Left lung (tissue), 10 donors: ENCODE data around the gene MAPK11. TPM values are rescaled to one million over a fixed set of nuclear protein-coding genes. Genes with fewer than 3 reads are reported as not detected.

Source experiments
- ATAC-seq: fragments of 200-7000 bp; cut with Tn5 transposase; one replicate; pipeline ENCODE4 v1.9.1; 2020; ENCODE audit warnings: moderate library complexity
- DNase-seq, 4 donors: peaks; one replicate each; pipeline ENCODE4 v3.0.0-alpha.2; 2013 to 2020
- H3K27ac ChIP-seq, 2 donors: fragments of 200-600 bp; sonication (generic) in 1 of 2; one replicate each; pipeline versions ENCODE4 v1.5.0 to v1.8.0; 2020 to 2021
- H3K27me3 ChIP-seq, 2 donors: fragments of 200-600 bp; sonication (generic) in 1 of 2; one replicate each; pipeline versions ENCODE4 v1.5.0 to v1.8.0; 2020 to 2021
- H3K36me3 ChIP-seq, 2 donors: fragments of 200-600 bp; sonication (generic) in 1 of 2; one replicate each; pipeline versions ENCODE4 v1.5.0 to v1.8.0; 2020 to 2021
- H3K4me1 ChIP-seq, 2 donors: fragments of 200-600 bp; one replicate each; pipeline ENCODE4 v1.8.0; 2021
- H3K4me3 ChIP-seq, 2 donors: fragments of 200-600 bp; sonication (generic) in 1 of 2; one replicate each; pipeline versions ENCODE4 v1.5.0 to v1.8.0; 2020 to 2021; ENCODE audit warnings: mild to moderate bottlenecking in 1 of 2
- H3K9me3 ChIP-seq, 2 donors: fragments of 200-600 bp; sonication (generic) in 1 of 2; one replicate each; pipeline versions ENCODE4 v1.5.0 to v1.8.0; 2020 to 2021
- CTCF ChIP-seq, 2 donors: fragments of 200-600 bp; sonication (generic) in 1 of 2; IDR thresholded peaks; one replicate each; pipeline versions ENCODE4 v1.5.0 to v1.8.0; 2021; ENCODE audit warnings: antibody characterized with exemption in 2 of 2
- intact Hi-C, 2 donors: fragments of 100-400 bp; cut with DNase I; formaldehyde crosslinking; loops; one replicate each; pipeline versions ENCODE4 v1.11.2 to v1.14.2; 2022
- polyA plus RNA-seq, 6 donors: library from polyadenylated mRNA; unstranded; fragments of 120-200 nt; gene quantifications; one replicate each; pipeline ENCODE4 v1.2.1, GENCODE V29; 2013; ENCODE audit not compliant: insufficient read length in 6 of 6
- total RNA-seq, 2 donors: library from RNA; stranded (reverse); fragmentation: NEBNext Ultra II Directional; extraction: Animal tissue kit (Norgen Biotek cat#: 25700); gene quantifications; one replicate each; pipeline ENCODE4 v1.2.1, GENCODE V29; 2021
- donor health status: DM: no; HTN: yes; CAD: no.
- donor health status: DM: no; HTN: no; CAD: no.

MAPK11 gene
- total and polyA plus RNA-seq, 8 donors, result 10.3 to 21.5 (median 14.7) TPM

- intact Hi-C loops, result no loop called here
- no peak for TF ChIP-seq CTCF (IDR thresholded peaks at IDR 0.05)
- Histone ChIP-seq H3K4me1 (peaks cover 0 to 7% of the 10 kb centered on the region in 2 donors), H3K36me3 (peaks cover 0 to 99% of the 10 kb centered on the region in 2 donors), H3K9me3 (no peaks in the 10 kb centered on the region), H3K27me3 (no peaks in the 10 kb centered on the region), H3K4me3 (no peak overlapping the region), H3K27ac (no peak overlapping the region)
- DNase-seq (peak in 1 of 4 donors; percentile 54), ATAC-seq (no peak)
Observed at GRCh38 chr22:50215297-50216054, 54.7 kb downstream of the MAPK11 start.

Other genes starting within 250 kb of the MAPK11 start
- not detected for gene TTLL8, start 212.1 kb downstream of the MAPK11 start, total RNA-seq
- gene TTLL8, start 212.1 kb downstream of the MAPK11 start, polyA plus RNA-seq, result not detected
- gene MLC1, start 185.0 kb downstream of the MAPK11 start, total RNA-seq, result 1 to 10 TPM in 1 of 2 donors, under 1 TPM in 1; 0.39 to 2.9 TPM
- gene MLC1, start 185.0 kb downstream of the MAPK11 start, polyA plus RNA-seq, result 1 to 10 TPM; 1.5 to 3.0 (median 2.1) TPM
- gene MOV10L1, start 180.4 kb downstream of the MAPK11 start, total RNA-seq, result 1 to 10 TPM in 1 of 2 donors, under 1 TPM in 1; 0.37 to 1.7 TPM
- 1 to 10 TPM; 1.7 to 4.7 (median 2.7) TPM for gene MOV10L1, start 180.4 kb downstream of the MAPK11 start, polyA plus RNA-seq
- gene PANX2, start 99.6 kb downstream of the MAPK11 start, total RNA-seq, result 1 to 10 TPM; 2.1 to 4.6 TPM
- gene PANX2, start 99.6 kb downstream of the MAPK11 start, polyA plus RNA-seq, result under 1 TPM; 0.51 to 0.84 (median 0.61) TPM
- gene TRABD, start 84.5 kb downstream of the MAPK11 start, total RNA-seq, result 10 to 100 TPM; 37.5 to 54.2 TPM
- gene TRABD, start 84.5 kb downstream of the MAPK11 start, polyA plus RNA-seq, result 10 to 100 TPM; 16.0 to 29.1 (median 22.1) TPM
- 10 to 100 TPM; 19.5 to 22.0 TPM for gene SELENOO, start 69.4 kb downstream of the MAPK11 start, total RNA-seq
- 10 to 100 TPM; 18.5 to 28.9 (median 21.8) TPM for gene SELENOO, start 69.4 kb downstream of the MAPK11 start, polyA plus RNA-seq
- gene TUBGCP6, start 25.4 kb downstream of the MAPK11 start, total RNA-seq, result 10 to 100 TPM; 40.8 to 41.3 TPM
- gene TUBGCP6, start 25.4 kb downstream of the MAPK11 start, polyA plus RNA-seq, result 10 to 100 TPM; 37.2 to 50.1 (median 44.5) TPM
- 10 to 100 TPM; 39.1 to 42.2 TPM for gene HDAC10, start 19.1 kb downstream of the MAPK11 start, total RNA-seq
- 10 to 100 TPM; 23.9 to 39.6 (median 34.0) TPM for gene HDAC10, start 19.1 kb downstream of the MAPK11 start, polyA plus RNA-seq
- 10 to 100 TPM; 11.6 to 14.6 TPM for gene MAPK12, start 8.7 kb downstream of the MAPK11 start, total RNA-seq
- 10 to 100 TPM; 14.2 to 31.4 (median 23.2) TPM for gene MAPK12, start 8.7 kb downstream of the MAPK11 start, polyA plus RNA-seq
- gene PLXNB2, start 37.3 kb upstream of the MAPK11 start, total RNA-seq, result 100 to 1,000 TPM; 237 to 391 TPM
- 100 to 1,000 TPM; 116 to 149 (median 137) TPM for gene PLXNB2, start 37.3 kb upstream of the MAPK11 start, polyA plus RNA-seq
- gene DENND6B, start 56.6 kb upstream of the MAPK11 start, total RNA-seq, result 1 to 10 TPM; 7.3 to 8.2 TPM
- gene DENND6B, start 56.6 kb upstream of the MAPK11 start, polyA plus RNA-seq, result 10 to 100 TPM in 5 of 6 donors, 1 to 10 TPM in 1; 9.0 to 18.8 (median 14.0) TPM
- gene PPP6R2, start 72.9 kb upstream of the MAPK11 start, total RNA-seq, result 10 to 100 TPM; 41.5 to 53.0 TPM
- 10 to 100 TPM; 36.9 to 60.1 (median 40.8) TPM for gene PPP6R2, start 72.9 kb upstream of the MAPK11 start, polyA plus RNA-seq
- 10 to 100 TPM; 57.1 to 69.9 TPM for gene SBF1, start 204.7 kb upstream of the MAPK11 start, total RNA-seq
- gene SBF1, start 204.7 kb upstream of the MAPK11 start, polyA plus RNA-seq, result 10 to 100 TPM; 31.6 to 47.4 (median 38.0) TPM
- gene ADM2, start 211.2 kb upstream of the MAPK11 start, total RNA-seq, result 1 to 10 TPM; 2.2 to 3.5 TPM
- gene ADM2, start 211.2 kb upstream of the MAPK11 start, polyA plus RNA-seq, result under 1 TPM; 0.29 to 0.86 (median 0.46) TPM
- not detected for gene MIOX, start 216.5 kb upstream of the MAPK11 start, total RNA-seq
- under 1 TPM in 5 of 6 donors, not detected in 1; 0.12 to 0.27 (median 0.15) TPM for gene MIOX, start 216.5 kb upstream of the MAPK11 start, polyA plus RNA-seq
- 10 to 100 TPM; 73.1 to 76.4 TPM for gene LMF2, start 237.3 kb upstream of the MAPK11 start, total RNA-seq
- gene LMF2, start 237.3 kb upstream of the MAPK11 start, polyA plus RNA-seq, result 10 to 100 TPM; 32.9 to 61.2 (median 41.8) TPM
- 10 to 100 TPM; 45.5 to 50.1 TPM for gene NCAPH2, start 237.8 kb upstream of the MAPK11 start, total RNA-seq
- gene NCAPH2, start 237.8 kb upstream of the MAPK11 start, polyA plus RNA-seq, result 10 to 100 TPM; 41.6 to 52.9 (median 44.7) TPM